HG03571 (cell line): ENCODE results near the gene KISS1.

Experiments used
- ATAC-seq: cut with Tn5 transposase; IDR thresholded peaks from one replicate; pipeline ENCODE4 v1.9.1; 2021; ENCODE audit not compliant: unreplicated experiment

The KISS1 gene

DNA sequence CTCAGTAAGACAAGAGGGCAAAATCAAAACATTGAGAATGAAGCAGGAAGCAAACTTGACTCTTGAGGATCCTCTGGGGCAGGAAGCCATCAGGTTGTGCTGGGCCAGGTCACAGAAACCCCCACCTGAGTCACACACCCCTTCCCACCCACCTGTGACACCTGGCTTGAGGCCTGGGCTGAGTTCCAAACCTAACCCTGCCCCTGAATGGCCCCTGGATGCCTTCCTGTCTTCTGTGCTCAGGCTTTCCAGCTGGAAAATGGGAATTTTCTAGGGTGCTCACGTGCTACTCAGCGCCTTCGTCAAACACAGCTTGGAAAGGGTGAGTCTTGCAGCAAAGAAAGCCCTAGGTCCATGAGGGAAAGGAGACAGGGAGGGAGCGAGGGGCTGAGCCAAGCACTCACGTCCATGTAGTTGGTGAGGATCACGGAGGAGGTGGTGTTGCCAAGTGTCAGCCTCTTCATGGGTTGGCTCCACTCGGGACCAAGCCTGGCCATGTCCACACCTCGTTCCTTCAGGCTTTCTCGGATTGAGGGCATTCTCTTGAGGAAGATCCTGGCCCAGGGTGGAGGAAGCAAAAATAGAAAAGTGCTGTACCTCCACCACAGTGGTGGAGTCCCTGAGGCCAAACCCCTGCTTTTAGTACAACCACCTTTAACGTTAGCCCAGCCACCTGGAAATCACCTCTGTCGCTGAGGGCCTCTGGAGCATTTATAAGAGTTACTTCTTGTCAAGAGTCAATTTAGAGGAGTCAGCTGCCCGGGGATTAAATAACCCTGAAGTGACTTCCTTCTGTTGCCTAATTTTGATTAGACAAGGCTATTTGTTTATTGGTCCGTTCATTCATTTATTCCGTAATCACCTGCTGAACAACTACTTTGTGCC lies 34.4 kb downstream of the KISS1 start:
- ATAC-seq: no peak

DNA sequence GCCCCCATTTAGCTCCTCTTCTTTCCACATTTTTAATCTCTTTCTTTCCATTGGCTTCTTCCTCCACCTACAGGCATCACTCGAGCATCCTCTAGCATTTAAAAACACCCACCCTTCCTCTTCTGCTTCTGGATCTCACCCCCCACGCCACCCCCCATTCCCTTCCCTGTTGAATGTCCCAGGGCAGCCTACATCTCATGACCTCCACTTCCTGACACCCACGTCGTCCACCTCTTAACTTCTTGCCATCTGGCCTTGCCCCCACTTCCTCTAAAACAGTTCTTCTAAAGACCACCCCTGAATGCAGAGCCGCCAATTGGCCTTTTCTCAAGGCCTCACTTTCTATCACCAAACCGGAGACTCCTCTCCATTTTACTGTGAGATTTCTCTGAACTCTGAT lies 38.3 kb downstream of the KISS1 start:
- no peak for ATAC-seq

DNA sequence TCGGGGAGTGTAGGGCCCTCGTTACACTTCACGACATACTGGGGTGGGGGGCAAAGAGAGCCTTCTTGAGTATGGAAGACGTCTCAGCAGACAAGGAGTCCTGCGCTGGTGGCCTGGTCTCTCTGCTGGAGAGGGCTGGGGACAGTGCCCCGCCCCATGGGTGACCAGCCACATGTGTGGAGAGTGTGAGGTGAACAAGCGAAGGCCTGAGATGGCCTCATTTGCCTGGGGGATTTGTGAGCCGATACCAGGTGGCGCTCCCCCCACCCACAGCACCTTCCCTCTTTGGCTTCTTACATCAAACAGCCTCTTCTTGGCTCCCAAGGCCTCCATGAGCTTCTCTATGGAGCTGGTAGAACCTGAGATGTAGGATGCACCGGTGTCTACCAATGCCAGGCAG lies 40.4 kb downstream of the KISS1 start:
- ATAC-seq: no peak

DNA sequence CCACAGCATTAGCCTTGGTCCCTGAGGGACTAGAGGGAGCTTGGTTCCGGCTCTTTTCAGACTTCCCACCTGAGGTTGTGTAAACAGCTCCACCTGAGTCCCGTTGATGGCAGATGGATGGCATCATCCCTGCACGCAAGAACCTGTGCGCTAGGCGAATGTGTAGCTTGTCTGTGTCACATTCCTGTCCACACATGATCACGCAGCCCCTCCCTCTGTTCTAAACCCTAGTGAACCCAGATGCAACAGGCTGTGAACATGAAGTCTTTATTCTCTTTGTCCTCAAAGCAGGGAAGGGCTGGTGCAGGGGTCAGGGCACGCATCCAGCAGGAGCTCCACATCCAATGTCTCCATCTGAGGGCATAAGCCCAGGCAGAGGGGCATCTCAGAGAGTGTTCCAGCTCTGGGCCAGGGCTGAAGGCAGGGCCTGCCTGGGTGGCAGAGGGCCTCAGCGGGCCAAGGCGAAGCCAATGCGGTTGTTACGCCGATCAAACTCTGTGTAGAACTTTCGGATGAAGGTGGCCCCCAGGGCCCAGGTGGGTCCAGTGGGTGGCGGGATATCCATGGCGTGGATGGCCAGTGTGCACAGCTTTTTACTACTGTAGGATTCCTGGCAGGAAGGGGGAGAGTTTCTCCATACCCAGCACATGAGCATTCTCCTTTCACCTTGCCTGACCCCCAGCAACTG lies 41.6 kb downstream of the KISS1 start:
- no peak for ATAC-seq

DNA sequence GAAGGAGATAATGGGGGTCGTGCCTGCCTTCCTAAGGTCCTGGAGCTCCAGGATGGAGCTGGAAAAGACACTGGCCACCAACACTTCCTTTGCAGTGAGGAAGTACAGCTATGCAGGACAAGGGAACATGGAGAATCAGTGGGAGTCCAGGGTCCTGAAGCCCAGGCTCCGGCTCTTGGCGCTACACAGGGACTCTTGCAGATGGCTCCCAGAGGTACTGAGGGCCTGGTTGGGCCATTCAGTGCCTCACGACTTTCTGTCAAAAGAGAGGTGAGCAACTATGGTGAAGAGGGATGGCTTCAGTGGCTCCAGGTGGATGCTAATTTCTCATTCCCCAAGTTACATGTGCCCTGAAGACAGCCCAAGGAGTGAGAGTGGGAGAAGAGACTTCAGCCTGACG lies 42.6 kb downstream of the KISS1 start:
- no peak for ATAC-seq

DNA sequence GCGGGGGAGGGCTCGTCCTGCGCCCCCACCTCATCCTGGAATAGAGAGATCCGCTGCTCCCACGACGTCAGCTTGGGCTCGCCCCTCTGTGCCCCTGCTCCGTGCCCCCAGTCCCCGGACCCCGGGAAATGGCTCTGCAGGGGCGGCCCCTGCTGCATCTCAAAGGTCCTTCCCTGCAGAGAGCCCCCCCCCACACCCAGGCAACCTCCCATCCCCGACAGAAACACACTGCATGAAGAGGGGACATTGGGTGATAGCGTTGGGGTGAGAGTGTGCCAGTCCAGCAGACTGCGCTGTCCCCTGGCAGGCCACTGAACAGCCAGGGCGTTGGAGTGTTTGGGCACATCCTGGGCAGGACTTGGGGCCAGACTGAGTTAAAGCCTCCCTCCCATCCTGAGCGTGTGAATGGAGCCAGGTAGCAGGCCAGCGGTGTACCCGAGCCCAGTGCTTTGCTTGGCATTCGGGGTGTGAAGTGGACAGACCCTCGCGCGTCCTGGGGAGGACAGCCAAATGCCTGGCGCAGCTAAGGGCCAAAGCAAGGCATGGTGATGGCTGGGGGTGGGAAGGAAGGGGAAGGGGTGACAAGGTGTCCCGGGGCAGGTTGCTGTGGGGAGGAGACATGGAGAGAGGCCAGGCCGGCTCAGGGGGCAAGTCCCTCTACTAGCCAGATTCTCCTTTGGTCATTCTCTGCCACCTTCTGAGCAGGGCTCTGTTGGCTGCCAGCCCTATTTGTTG lies 43.8 kb downstream of the KISS1 start:
- ATAC-seq: no peak

DNA sequence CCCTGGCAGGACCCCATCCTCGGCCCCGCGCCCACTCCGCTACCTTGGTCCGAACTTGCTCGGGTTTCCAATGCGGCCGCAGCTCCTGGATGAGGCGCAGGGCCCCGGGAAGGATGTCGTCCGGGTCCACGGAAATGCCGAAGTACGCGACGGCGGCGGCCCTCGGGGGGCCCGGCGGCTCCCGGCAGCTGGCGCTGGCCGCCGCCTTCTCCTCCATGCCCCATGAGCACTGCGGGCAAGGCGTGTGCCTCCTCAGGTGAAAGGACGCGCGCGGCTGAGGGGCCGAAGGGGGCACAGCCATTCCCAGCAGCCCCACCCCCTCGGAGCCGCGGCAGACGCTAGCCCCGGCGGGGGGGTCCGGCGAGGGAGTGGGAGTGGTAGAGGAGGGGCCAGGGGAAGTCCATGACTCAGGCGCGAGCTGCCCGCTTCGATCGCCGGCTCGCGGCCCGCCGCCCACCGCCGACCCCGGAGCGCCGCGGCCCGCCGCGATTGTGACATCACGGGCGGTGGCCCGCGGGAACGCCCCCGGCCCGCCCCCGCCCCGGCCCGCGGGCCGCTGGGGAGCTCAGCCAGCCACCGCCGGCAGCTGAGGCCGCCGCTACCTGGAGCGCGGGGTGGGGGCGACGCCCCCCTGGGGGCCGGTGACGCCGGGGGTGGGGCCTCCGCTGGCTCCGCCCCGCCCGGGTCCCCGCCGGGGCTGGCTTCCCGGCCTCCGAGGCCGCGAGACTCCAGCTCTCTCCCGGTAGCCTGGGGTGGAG lies 44.6 kb downstream of the KISS1 start, which contains the start of gene ETNK2:
Gene ETNK2, minus strand, starts transcription at position 493 of the 758 bp plus-strand sequence. Its CDS starts 192 bp downstream, at position 301.
- no peak for ATAC-seq

DNA sequence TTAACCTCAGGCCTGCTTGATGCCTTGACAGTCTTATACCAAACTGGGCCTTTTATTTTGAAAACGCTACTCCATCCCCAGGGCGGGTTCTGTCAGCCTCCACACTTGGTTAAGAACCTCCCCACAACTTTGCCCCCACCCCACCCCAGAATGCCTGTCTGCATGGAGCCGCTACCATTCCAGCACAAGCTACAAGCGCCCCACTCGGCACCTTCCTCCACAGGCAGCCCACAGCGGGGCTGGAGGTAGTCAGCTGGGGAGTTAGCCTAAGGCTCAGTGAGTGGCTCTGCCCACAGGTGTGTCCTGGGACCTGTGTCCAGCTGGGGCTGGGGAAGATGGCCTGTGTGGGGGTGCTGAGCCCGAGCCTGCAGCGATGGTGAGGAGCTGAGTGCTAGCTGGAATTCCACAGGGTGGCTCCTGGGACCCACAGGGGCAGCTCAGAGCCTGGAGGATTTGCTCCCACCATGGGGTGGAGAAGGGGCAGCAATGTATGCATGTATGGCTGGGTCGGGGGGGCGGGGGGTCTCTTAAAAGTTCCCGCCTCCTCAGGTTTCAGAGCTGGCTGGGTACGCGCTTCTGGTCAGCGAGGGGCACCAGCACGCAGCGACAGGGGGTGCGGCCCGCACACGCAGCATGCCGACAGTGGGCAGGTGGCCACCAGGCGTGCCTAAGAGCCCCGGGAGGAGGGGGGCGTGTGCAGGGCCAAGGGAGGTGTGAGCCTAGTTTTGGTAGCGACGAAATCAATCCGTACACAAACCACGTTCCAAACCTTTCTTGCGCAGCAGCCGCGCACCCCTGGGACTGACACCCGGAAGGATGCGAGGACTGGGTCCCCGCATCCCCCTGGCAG lies 45.4 kb downstream of the KISS1 start:
- no peak for ATAC-seq

DNA sequence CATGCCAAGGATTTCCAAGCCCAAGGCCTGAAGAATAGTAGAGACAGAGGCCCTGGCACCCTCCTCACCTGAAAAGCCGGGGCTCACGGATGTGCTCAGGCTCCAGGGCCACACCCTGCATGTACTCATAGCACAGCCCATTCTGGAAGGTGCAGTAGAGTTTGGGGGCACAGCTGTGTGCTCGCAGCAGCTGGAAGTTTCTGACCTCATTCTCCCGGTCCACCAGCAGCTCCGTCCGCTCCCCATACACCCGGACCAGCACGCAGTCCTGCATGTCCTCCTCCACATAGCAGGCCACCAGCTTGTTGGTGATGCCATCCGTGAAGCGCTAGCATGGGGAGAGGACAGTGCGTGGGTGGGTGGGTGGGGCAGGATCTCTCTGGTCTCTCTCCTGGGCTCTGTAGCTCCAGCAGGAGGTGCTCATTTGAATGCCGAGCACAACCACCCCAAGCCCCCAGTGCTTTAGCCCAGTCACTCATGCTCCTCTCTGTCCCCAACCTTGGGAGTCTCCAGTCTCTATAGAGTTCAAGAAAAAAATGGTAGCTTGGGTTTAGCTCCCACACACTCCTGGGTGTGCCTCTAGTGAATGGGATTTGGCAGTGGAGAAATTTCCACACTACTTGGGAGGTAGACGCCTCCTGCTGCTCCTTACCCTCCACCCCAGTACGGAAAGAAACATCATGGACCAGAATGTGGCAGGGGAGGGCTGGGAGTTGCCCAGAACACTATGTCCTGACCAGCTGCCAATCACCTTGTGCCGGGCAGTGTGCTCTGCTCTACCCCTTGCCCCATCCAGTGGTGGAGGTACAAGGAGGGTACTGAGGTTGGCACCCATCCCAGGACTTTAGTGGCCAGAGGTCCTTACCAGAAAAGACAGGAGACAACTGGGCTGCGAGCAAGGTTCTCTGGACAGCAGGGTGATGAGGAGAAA lies 46.4 kb downstream of the KISS1 start:
- ATAC-seq: no peak

DNA sequence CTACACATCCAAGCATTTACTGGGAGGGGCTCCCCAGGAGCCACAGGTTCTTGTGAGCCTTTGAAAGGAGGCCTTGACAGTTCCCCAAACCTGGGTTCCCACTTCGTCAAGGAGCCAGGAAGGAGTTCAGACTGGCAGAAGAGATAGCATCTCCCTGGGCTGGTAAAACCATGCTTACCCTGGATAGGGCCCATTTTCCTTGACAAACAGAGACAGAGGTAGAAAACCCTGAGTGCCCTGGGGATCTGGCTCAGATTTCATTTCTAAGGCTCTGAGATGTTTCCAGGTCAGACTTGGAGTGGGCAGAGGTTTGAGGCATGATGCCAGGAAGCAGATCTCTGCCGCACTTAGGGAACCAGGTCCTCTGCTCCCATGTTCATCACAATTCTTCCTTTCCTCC lies 47.2 kb downstream of the KISS1 start:
- ATAC-seq: no peak

DNA sequence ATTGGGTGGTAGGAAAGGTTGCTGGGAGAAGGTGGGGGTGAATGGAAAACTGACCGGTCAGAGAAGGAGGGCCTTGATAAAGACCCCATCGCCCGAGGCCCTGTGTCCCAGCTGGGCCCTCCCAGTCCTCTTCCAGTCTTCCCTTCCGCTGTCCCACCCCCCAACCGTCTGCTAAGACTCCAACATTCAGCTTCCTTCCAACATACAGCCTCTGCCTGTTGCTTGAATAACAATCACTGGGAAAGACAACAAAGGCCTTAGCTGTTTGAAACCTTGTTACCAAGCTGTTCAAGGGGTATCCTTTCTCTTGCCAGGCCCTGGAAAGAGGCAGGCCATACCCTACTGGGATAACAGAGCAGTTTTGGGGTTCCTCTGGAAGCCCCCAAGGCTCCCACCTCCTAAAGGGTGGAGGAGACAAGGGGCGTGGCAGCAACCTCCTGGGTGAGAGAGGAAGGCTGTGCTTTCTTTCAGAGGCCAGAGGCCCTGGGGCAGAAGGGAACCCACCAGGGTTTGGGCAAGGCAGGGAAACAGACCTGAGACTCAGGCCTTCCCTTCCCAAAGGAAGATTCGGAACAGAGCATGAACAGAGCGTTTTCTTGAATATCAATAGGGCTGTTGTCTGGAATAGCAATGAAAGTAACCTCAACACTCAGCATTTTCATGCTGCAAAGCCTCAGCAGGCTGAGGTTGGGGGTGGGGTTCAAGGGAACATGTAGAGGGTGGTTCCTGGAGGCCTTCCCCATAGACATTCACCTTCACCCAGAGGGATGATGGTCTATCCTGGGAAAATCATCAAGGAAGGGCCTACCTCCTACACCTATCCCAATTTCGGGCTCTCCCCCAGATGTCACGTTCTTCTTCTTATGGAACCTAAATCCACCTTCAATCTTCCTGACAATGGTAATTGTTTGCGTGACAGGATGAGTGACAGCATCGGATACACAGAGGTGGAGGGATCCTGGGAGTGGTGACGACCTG lies 48.6 kb downstream of the KISS1 start:
- ATAC-seq: no peak

DNA sequence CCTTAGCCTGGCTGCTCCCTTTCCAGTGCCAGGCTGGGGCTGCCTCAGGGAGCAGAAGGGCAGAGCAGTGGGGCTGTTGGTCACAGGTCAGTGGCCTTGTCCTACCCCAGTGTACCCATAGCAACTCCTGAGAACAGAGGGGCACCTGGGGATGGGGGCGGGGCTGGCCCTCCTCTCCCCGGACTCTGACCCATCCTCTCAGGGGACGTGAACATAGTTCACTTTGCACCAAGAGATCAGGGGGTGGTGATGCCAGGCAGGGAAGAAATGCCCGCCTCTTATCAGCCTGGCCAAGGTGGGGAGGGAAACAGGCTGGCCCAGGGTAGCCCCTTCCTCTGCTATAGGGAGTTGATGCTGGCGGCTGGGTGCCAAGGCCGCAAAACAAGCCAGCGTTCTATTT lies 49.3 kb downstream of the KISS1 start:
- ATAC-seq: no peak

DNA sequence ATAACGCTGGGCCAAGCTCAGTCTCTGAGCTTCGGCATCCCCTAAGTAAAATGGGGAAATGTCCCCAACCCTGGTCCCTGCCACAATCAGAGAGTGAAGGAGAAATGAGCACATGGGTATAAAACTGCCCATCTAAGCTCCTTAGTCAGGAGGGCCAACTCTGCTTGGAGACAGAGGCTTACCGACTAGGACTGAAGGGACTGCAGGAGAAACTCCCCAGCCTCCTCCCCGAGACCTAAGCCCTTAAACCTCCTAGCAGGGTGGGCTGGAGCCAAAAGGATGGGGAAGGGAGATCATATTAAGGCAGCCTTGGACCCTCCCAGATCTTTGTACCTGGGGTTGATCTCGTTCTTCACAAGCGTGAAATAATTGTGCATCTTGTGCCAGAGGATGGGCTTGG lies 50.0 kb downstream of the KISS1 start:
- ATAC-seq: no peak

DNA sequence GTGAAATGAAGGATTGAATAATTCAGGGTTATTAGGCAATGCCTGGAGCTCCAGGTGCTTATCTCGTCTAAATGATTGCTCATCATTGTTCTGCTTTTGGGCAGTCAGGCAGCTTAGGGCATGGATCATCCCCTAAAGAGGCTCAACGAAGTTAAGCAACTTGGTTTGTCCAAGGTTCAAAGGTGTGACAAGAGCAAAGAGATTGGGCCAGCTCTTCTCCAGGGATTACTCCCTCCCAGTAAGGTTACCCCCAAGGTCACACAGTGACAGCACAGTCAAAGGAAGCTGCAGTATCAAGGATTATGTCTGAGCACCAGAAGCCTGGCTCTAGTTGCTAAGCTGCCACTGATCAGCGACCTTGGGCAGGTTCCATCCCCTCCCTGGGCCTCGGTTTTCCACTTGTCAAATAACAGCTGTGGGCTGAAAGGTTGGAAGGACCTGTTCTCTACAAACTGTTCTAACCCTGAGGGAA lies 51.2 kb downstream of the KISS1 start:
- no peak for ATAC-seq

DNA sequence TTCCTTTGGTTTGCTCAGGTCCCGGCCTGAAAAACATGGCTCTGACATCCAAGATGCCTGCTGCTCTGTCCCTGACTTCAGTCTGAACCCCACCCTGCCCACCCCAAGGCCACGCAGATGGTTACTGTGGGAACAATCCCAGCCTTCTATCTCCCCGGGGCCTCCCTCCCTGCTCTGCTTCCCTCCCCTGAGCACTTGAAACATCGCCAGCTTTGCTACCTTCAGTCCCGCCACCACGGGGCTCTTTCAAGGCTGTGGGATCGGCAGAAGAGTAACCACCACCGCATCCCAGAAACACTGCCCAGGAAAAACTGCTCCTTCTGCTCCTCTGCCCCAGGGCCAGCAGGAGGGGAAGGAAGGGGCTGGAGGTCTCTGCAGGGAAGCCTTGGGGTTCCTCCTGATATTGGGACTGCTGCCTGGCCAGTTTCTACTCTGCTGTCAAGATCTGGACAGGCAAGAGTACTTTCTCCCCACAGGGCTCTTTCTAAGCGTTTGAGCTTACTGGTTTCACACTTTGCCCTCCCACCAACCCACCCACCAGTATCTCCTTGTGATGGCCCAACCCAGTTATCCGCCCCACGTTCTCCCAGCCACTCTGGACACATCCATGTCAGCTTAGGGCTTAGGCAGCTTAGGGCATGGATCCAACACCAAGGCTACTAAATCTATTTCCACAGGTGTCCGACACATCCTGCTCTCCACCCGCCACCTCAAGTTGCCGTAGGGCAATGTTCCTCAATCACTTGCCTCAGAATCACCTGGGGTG lies 52.8 kb downstream of the KISS1 start:
- ATAC-seq: no peak

DNA sequence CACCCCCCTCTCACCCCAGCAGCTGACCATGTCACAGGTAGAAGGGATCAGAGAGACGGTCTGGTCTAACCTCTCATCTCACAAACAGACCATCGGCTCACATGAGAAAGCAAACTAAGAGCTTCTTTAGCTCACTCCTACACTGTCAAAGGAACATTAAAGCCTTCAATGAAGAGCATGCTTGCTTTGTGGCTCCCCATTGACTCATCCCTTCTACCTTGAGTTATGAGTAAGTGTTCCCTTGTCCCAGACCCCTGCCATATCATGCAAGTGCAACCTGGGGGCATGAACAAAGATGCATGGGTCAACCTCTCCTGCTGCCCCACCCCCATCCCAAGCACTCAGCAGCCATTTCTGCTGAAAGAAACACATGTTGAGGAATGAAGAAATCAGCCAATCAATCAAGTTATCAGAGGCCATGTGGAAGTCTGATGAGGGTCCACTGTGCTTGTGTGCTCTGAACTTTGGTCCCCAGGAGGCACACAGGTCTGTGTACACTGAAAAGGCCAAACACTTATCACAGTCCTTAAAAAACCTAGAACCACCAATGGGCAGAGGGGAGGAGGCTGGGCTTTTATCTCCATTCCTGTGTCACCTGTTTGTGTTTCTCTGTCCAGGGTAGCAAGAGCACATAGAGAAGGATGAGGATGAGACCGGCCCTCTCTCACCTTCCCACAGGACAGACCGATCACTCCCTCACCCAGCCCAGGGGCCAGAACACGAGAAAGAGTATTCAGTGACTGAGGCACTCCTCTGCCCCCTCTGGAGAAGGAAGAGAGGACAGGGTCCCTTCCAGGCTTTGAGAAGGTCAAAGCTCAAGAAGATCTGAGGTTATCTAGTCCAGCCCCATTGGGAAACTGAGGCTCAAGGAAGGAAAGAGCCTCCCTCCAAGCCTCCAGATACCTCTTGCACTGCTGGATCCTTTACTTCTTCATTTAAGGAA lies 54.0 kb downstream of the KISS1 start:
- no peak for ATAC-seq
